ENCODE measurements around the gene ITPKB. TPM values are rescaled to one million over a fixed set of nuclear protein-coding genes. Genes with fewer than 3 reads are reported as not detected.

ITPKB gene
- total RNA-seq, 1 experiment from 2014 or later, result 17.7 TPM

- no peak for DNase-seq
- peak overlapping the region; percentile 59 for H3K4me2 ChIP-seq (ENCODE audit: low read length)
These were observed 73.4 kb downstream of the ITPKB start for GRCh38 chr1:226665505-226666163.

GRCh38 chr1:226664413-226665101, 74.5 kb downstream of the ITPKB start:
- H3K79me2 ChIP-seq (ENCODE audit: low read length), result no peaks in the 10 kb centered on the region
- intact Hi-C loops (cut with micrococcal nuclease), result loop anchor here (5.0 kb wide), 1 partner anchor 38 kb away; no protein-coding TSS in a partner anchor
- ChIA-PET POLR2A (ENCODE audit: unreplicated experiment) (no interaction called here), CTCF (interaction anchor here (0.5 kb wide), 1 partner anchor 164 kb away, joined by 3 read pairs; no protein-coding TSS in a partner anchor)
- peak; percentile 87 for DNase-seq
- peak overlapping the region; percentile 31; the same call in 1 of the 2 replicates for H3K9ac ChIP-seq (ENCODE audit: low read length)
- H3K4me2 ChIP-seq (ENCODE audit: low read length), result peak overlapping the region; percentile 59
- peaks cover 35% of the 10 kb centered on the region for H3K4me1 ChIP-seq (ENCODE audit: insufficient read depth, low read length)
- no TSS peak for BruUV-seq (replicated peaks)
- H3K27me3 ChIP-seq (ENCODE audit: low read length), result no peaks in the 10 kb centered on the region
- TF ChIP-seq EZH2 (IDR thresholded peaks at IDR 0.05; ENCODE audit: low read length, unreplicated experiment) (no peak), CTCF (conservative IDR thresholded peaks at IDR 0.05; ENCODE audit: low read depth, low read length) (0 out of 2 replicates have a peak, but pooled peaks have one; percentile 14), EZH2phosphoT487 (IDR thresholded peaks at IDR 0.05; ENCODE audit: borderline replicate concordance, low read length) (no peak)
- peak overlapping the region; percentile 59 for H3K27ac ChIP-seq (ENCODE audit: low read length)
- H3K4me3 ChIP-seq (ENCODE audit: low read length), result no peak overlapping the region
- H3K9me3 ChIP-seq (ENCODE audit: low read length), result no peaks in the 10 kb centered on the region
- H2AFZ ChIP-seq (ENCODE audit: low read length), result no peak overlapping the region
- ATAC-seq, result peak; percentile 43
- no peaks in the 10 kb centered on the region for H3K36me3 ChIP-seq (ENCODE audit: low read depth, low read length)
- H3K9me2 ChIP-seq (replicated peaks; ENCODE audit: low read length), result no peaks in the 10 kb centered on the region
- no peaks in the 10 kb centered on the region for H3F3A ChIP-seq (ENCODE audit: low read length, unreplicated experiment)
- H4K20me1 ChIP-seq (ENCODE audit: low read length), result no peaks in the 10 kb centered on the region

More at GRCh38 chr1:226665505-226666163, 73.4 kb downstream of the ITPKB start:
- H3K27ac ChIP-seq (ENCODE audit: low read length), result peak overlapping the region; percentile 59; the same call in 1 of the 2 replicates
- no peak overlapping the region for H3K4me3 ChIP-seq (ENCODE audit: low read length)
- intact Hi-C loops (cut with micrococcal nuclease), result no loop called here
- H3K36me3 ChIP-seq (ENCODE audit: low read depth, low read length), result no peaks in the 10 kb centered on the region
- ChIA-PET CTCF (interaction anchor here (0.6 kb wide), 2 partner anchors 39 to 603 kb away, joined by 3 read pairs; partner anchors contain the start of gene H3-3A), POLR2A (ENCODE audit: unreplicated experiment) (no interaction called here)
- H3K9me2 ChIP-seq (replicated peaks; ENCODE audit: low read length), result no peaks in the 10 kb centered on the region
- no peak overlapping the region for H3K9ac ChIP-seq (ENCODE audit: low read length)
- no TSS peak for BruUV-seq (replicated peaks)
- peaks cover 35% of the 10 kb centered on the region for H3K4me1 ChIP-seq (ENCODE audit: insufficient read depth, low read length)
- no peaks in the 10 kb centered on the region for H3K79me2 ChIP-seq (ENCODE audit: low read length)
- H3K27me3 ChIP-seq (ENCODE audit: low read length), result no peaks in the 10 kb centered on the region
- H3K9me3 ChIP-seq (ENCODE audit: low read length), result no peaks in the 10 kb centered on the region
- no peak for TF ChIP-seq EZH2 (IDR thresholded peaks at IDR 0.05; ENCODE audit: low read length, unreplicated experiment)
- no peak for TF ChIP-seq EZH2phosphoT487 (IDR thresholded peaks at IDR 0.05; ENCODE audit: borderline replicate concordance, low read length)
- TF ChIP-seq CTCF (conservative IDR thresholded peaks at IDR 0.05; ENCODE audit: low read depth, low read length), result no peak
- ATAC-seq, result no peak
- no peaks in the 10 kb centered on the region for H3F3A ChIP-seq (ENCODE audit: low read length, unreplicated experiment)
- H4K20me1 ChIP-seq (ENCODE audit: low read length), result no peaks in the 10 kb centered on the region
- H2AFZ ChIP-seq (ENCODE audit: low read length), result no peak overlapping the region

Measured in PC-3 (cell line).